Naive thymus-derived CD4-positive, alpha-beta T cell (primary cell): Measurements from ENCODE around the gene ABR. TPM values are rescaled to one million over a fixed set of nuclear protein-coding genes. Genes with fewer than 3 reads are reported as not detected.

ENCODE experiments used
- ATAC-seq: fragments of 150-1000 bp; cut with Tn5 transposase; 2 replicates; pipeline ENCODE4 v1.10.0; 2021; ENCODE audit warnings: mild to moderate bottlenecking, moderate library complexity
- CTCF ChIA-PET: fragments of 350-600 bp; sonication (Branson Sonifier 250); formaldehyde crosslinking; loops from one replicate; lab custom pipeline; 2021; ENCODE audit warnings: antibody characterized with exemption; lab: Charles Lee
- POLR2A ChIA-PET: fragments of 350-600 bp; sonication (Branson Sonifier 250); formaldehyde crosslinking; loops from one replicate; lab custom pipeline; 2021; ENCODE audit warnings: antibody characterized with exemption, inconsistent platforms; lab: Charles Lee
- DNase-seq, 9 donors: peaks; one replicate each; pipeline versions ENCODE4 v3.0.0 to v3.0.0-alpha.2; 2020 to 2022; ENCODE audit warnings: mixed read lengths in 1 of 9
- H3K27ac ChIP-seq: one replicate; pipeline ENCODE4 v1.7.0; 2013; ENCODE audit warnings: mild to moderate bottlenecking, low read depth, low read length, moderate library complexity
- H3K27me3 ChIP-seq, 2 donors: one replicate each; pipeline ENCODE4 v1.7.0; 2013; ENCODE audit warnings: low read length in 2 of 2, mild to moderate bottlenecking in 2 of 2, moderate library complexity in 2 of 2; ENCODE audit not compliant: control insufficient read depth in 2 of 2, insufficient read depth in 2 of 2
- H3K36me3 ChIP-seq, 3 experiments: 1 replicate in 2 of 3; 2 replicates in 1 of 3; pipeline ENCODE4 v1.7.0; 2013; ENCODE audit warnings: low read length in 3 of 3, mild to moderate bottlenecking in 3 of 3, moderate library complexity in 1 of 3; ENCODE audit not compliant: insufficient read depth in 3 of 3, control insufficient read depth in 2 of 3
- H3K4me1 ChIP-seq, 2 donors: one replicate each; pipeline ENCODE4 v1.7.0; 2013; ENCODE audit warnings: low read length in 2 of 2, mild to moderate bottlenecking in 2 of 2, moderate library complexity in 1 of 2; ENCODE audit not compliant: control insufficient read depth in 2 of 2, insufficient read depth in 2 of 2
- H3K4me3 ChIP-seq: 2 replicates; pipeline ENCODE4 v1.7.0; 2013; ENCODE audit warnings: mild to moderate bottlenecking, low read length
- H3K9me3 ChIP-seq, 3 experiments: 1 replicate in 2 of 3; 2 replicates in 1 of 3; pipeline ENCODE4 v1.7.0; 2013; ENCODE audit warnings: low read length in 3 of 3; ENCODE audit not compliant: control insufficient read depth in 2 of 3
- H3K27ac Mint-ChIP-seq, 9 donors: one replicate each; pipeline ENCODE4 v1.8.0; 2020 to 2022; ENCODE audit warnings: mixed read lengths in 9 of 9, mild to moderate bottlenecking in 8 of 9, moderate library complexity in 5 of 9, inconsistent platforms in 2 of 9
- H3K27me3 Mint-ChIP-seq, 5 donors: one replicate each; pipeline ENCODE4 v1.8.0; 2021 to 2022; ENCODE audit warnings: mixed read lengths in 5 of 5, mild to moderate bottlenecking in 1 of 5
- H3K36me3 Mint-ChIP-seq, 5 donors: one replicate each; pipeline ENCODE4 v1.8.0; 2020 to 2022; ENCODE audit warnings: mixed read lengths in 5 of 5, mild to moderate bottlenecking in 3 of 5, inconsistent platforms in 1 of 5
- H3K4me1 Mint-ChIP-seq, 7 donors: one replicate each; pipeline ENCODE4 v1.8.0; 2020 to 2022; ENCODE audit warnings: mixed read lengths in 7 of 7, mild to moderate bottlenecking in 3 of 7, inconsistent platforms in 1 of 7
- H3K4me3 Mint-ChIP-seq, 10 donors: one replicate each; pipeline ENCODE4 v1.8.0; 2020 to 2022; ENCODE audit warnings: mild to moderate bottlenecking in 10 of 10, mixed read lengths in 10 of 10, moderate library complexity in 6 of 10, inconsistent platforms in 2 of 10
- H3K9me3 Mint-ChIP-seq, 11 donors: one replicate each; pipeline ENCODE4 v1.8.0; 2020 to 2022; ENCODE audit warnings: mixed read lengths in 11 of 11, mild to moderate bottlenecking in 4 of 11, inconsistent platforms in 1 of 11, moderate library complexity in 1 of 11
- intact Hi-C, 2 donors: fragments of 100-400 bp; cut with micrococcal nuclease; formaldehyde crosslinking; loops; one replicate each; pipeline ENCODE4 v1.15.1; 2023
- polyA plus RNA-seq, 2 donors: library from polyadenylated mRNA; unstranded; fragments of 300-500 nt; fragmentation: Illumina TruSeq; gene quantifications; one replicate each; pipeline ENCODE4 v1.2.3, GENCODE V29; 2021
- total RNA-seq, 6 experiments: library from RNA in 5 of 6; stranded (reverse) in 5 of 6; gene quantifications; 1 replicate in 5 of 6; 2 replicates in 1 of 6; pipeline ENCODE4 v1.2.3 and lab custom pipeline; 2021 to 2026

The ABR gene
- total and polyA plus RNA-seq, 7 experiments from 2014 or later, result 13.1 to 152 (median 139) TPM

- Mint-ChIP-seq H3K4me3 (peak overlapping the region in 5 of 10 donors; percentile 31 to 73 (median 45)), H3K9me3 (no peaks in the 10 kb centered on the region), H3K4me1 (peaks cover 0 to 10% (median 4%) of the 10 kb centered on the region in 7 donors), H3K36me3 (no peaks in the 10 kb centered on the region), H3K27me3 (peaks cover 0 to 34% (median 0%) of the 10 kb centered on the region in 5 donors), H3K27ac (no peak overlapping the region)
- Histone ChIP-seq H3K27ac (no peak overlapping the region), H3K9me3 (no peaks in the 10 kb centered on the region), H3K4me3 (no peak overlapping the region), H3K36me3 (no peaks in the 10 kb centered on the region), H3K4me1 (peaks cover 3 to 5% of the 10 kb centered on the region in 2 donors), H3K27me3 (no peaks in the 10 kb centered on the region)
- POLR2A ChIA-PET, result interaction anchor here (0.6 kb wide), 1 partner anchor 14 kb away, joined by 3 read pairs; no protein-coding TSS in a partner anchor
- peak; percentile 17 for ATAC-seq
- no peak for DNase-seq
- intact Hi-C loops, result loop anchor here in 1 of 2 donors (2.0 kb wide), 1 partner anchor 22 kb away; no protein-coding TSS in a partner anchor
- CTCF ChIA-PET, result interaction anchor here (0.7 to 9.1 kb wide), 4 partner anchors 10 to 153 kb away, joined by 3 to 74 read pairs (median 4); no protein-coding TSS in a partner anchor
Observed at GRCh38 chr17:1180958-1181752, 1.4 kb upstream of the ABR start.

GRCh38 chr17:1179112-1179817 lies 516 bp downstream of the ABR start:
- ATAC-seq (peak; percentile 36), DNase-seq (peak in 3 of 9 donors; percentile 26 to 32 (median 27))
- Histone ChIP-seq H3K4me1 (peaks cover 3 to 5% of the 10 kb centered on the region in 2 donors), H3K27ac (peak overlapping the region; percentile 64), H3K4me3 (peak overlapping the region; percentile 51), H3K36me3 (no peaks in the 10 kb centered on the region), H3K27me3 (no peaks in the 10 kb centered on the region), H3K9me3 (no peaks in the 10 kb centered on the region)
- Mint-ChIP-seq H3K27ac (peak overlapping the region in 2 of 9 donors; percentile 48 to 59), H3K36me3 (no peaks in the 10 kb centered on the region), H3K4me3 (peak overlapping the region in 9 of 10 donors; percentile 49 to 86 (median 76)), H3K27me3 (peaks cover 0 to 30% (median 0%) of the 10 kb centered on the region in 5 donors), H3K4me1 (peaks cover 0 to 10% (median 4%) of the 10 kb centered on the region in 7 donors), H3K9me3 (no peaks in the 10 kb centered on the region)
- ChIA-PET CTCF (no interaction called here), POLR2A (interaction anchor here (0.6 to 1.0 kb wide), 3 partner anchors 10 to 1290 kb away, joined by 3 to 4 read pairs (median 3); no protein-coding TSS in a partner anchor)
- intact Hi-C loops, result no loop called here

GRCh38 chr17:1177016-1177700 lies 2.6 kb downstream of the ABR start:
- ChIA-PET POLR2A (interaction anchor here (0.9 kb wide), 1 partner anchor 69 kb away, joined by 3 read pairs; no protein-coding TSS in a partner anchor), CTCF (interaction anchor here (0.7 to 0.9 kb wide), 2 partner anchors 11 to 30 kb away, joined by 3 read pairs; no protein-coding TSS in a partner anchor)
- no peaks in the 10 kb centered on the region for H3K9me3 ChIP-seq
- DNase-seq (no peak), ATAC-seq (no peak)
- intact Hi-C loops, result no loop called here
- peaks cover 0 to 27% (median 0%) of the 10 kb centered on the region in 5 donors for H3K27me3 Mint-ChIP-seq
- no peaks in the 10 kb centered on the region for H3K27me3 ChIP-seq
- H3K4me3 ChIP-seq, result no peak overlapping the region
- peak overlapping the region in 6 of 10 donors; percentile 33 to 86 (median 69) for H3K4me3 Mint-ChIP-seq
- no peaks in the 10 kb centered on the region for H3K36me3 ChIP-seq
- H3K4me1 Mint-ChIP-seq, result peaks cover 0 to 12% (median 7%) of the 10 kb centered on the region in 7 donors
- peaks cover 3 to 5% of the 10 kb centered on the region in 2 donors for H3K4me1 ChIP-seq
- no peaks in the 10 kb centered on the region for H3K36me3 Mint-ChIP-seq
- H3K27ac Mint-ChIP-seq, result peak overlapping the region in 2 of 9 donors; percentile 31 to 48
- H3K9me3 Mint-ChIP-seq, result no peaks in the 10 kb centered on the region
- H3K27ac ChIP-seq, result no peak overlapping the region

GRCh38 chr17:1174263-1174880 lies 5.4 kb downstream of the ABR start:
- ATAC-seq, result no peak
- POLR2A ChIA-PET, result no interaction called here
- Histone ChIP-seq H3K4me1 (peaks cover 3 to 5% of the 10 kb centered on the region in 2 donors), H3K27me3 (no peaks in the 10 kb centered on the region), H3K36me3 (no peaks in the 10 kb centered on the region), H3K4me3 (no peak overlapping the region), H3K27ac (no peak overlapping the region), H3K9me3 (no peaks in the 10 kb centered on the region)
- no peak for DNase-seq
- Mint-ChIP-seq H3K9me3 (no peaks in the 10 kb centered on the region), H3K27me3 (peaks cover 0 to 16% (median 0%) of the 10 kb centered on the region in 5 donors), H3K36me3 (peaks cover 0 to 8% (median 0%) of the 10 kb centered on the region in 5 donors), H3K4me1 (peaks cover 0 to 13% (median 7%) of the 10 kb centered on the region in 7 donors), H3K4me3 (no peak overlapping the region), H3K27ac (peak overlapping the region in 1 of 9 donors; percentile 36)
- intact Hi-C loops, result no loop called here
- CTCF ChIA-PET, result no interaction called here

GRCh38 chr17:1173432-1174262 lies 6.1 kb downstream of the ABR start:
- no peak for ATAC-seq
- H3K4me1 ChIP-seq, result peaks cover 2% of the 10 kb centered on the region in 2 donors
- peaks cover 0 to 10% (median 0%) of the 10 kb centered on the region in 5 donors for H3K36me3 Mint-ChIP-seq
- H3K27me3 Mint-ChIP-seq, result peaks cover 0 to 14% (median 0%) of the 10 kb centered on the region in 5 donors
- no peak overlapping the region for H3K27ac ChIP-seq
- no peaks in the 10 kb centered on the region for H3K36me3 ChIP-seq
- H3K4me3 ChIP-seq, result no peak overlapping the region
- peaks cover 0 to 11% (median 7%) of the 10 kb centered on the region in 7 donors for H3K4me1 Mint-ChIP-seq
- DNase-seq, result no peak
- POLR2A ChIA-PET, result no interaction called here
- no peaks in the 10 kb centered on the region for H3K9me3 Mint-ChIP-seq
- H3K9me3 ChIP-seq, result no peaks in the 10 kb centered on the region
- H3K4me3 Mint-ChIP-seq, result no peak overlapping the region
- no peak overlapping the region for H3K27ac Mint-ChIP-seq
- intact Hi-C loops, result no loop called here
- CTCF ChIA-PET, result no interaction called here
- H3K27me3 ChIP-seq, result no peaks in the 10 kb centered on the region
